Colonic mucosa (tissue), 4 donors: ENCODE results near the gene ABCA6. TPM values are rescaled to one million over a fixed set of nuclear protein-coding genes. Genes with fewer than 3 reads are reported as not detected.

Experiments used
- DNase-seq: peaks from one replicate; pipeline ENCODE4 v3.0.0-alpha.2; 2020
- H3K27ac ChIP-seq: fragments of 200-600 bp; one replicate; pipeline ENCODE4 v1.8.0; 2021
- H3K27me3 ChIP-seq: fragments of 200-600 bp; one replicate; pipeline ENCODE4 v1.8.0; 2021
- H3K36me3 ChIP-seq: fragments of 200-600 bp; one replicate; pipeline ENCODE4 v1.8.0; 2021
- H3K4me1 ChIP-seq: fragments of 200-600 bp; one replicate; pipeline ENCODE4 v1.8.0; 2021; ENCODE audit warnings: mild to moderate bottlenecking
- H3K4me3 ChIP-seq: fragments of 200-600 bp; one replicate; pipeline ENCODE4 v1.8.0; 2021
- H3K9ac ChIP-seq, 2 donors: one replicate each; pipeline ENCODE4 v1.7.0; 2013; ENCODE audit warnings: control low read depth in 2 of 2, low read depth in 2 of 2, low read length in 2 of 2
- H3K9me3 ChIP-seq: fragments of 200-600 bp; one replicate; pipeline ENCODE4 v1.8.0; 2021
- intact Hi-C: fragments of 100-400 bp; cut with DNase I; formaldehyde crosslinking; loops from one replicate; pipeline ENCODE4 v1.14.1; 2022
- total RNA-seq, 2 donors: library from RNA; stranded (reverse); fragmentation: NEBNext Ultra II Directional in 1 of 2; extraction: Animal tissue kit (Norgen Biotek cat#: 25700) in 1 of 2; gene quantifications; one replicate each; pipeline ENCODE4 v1.2.1, GENCODE V29; 2021
- TF ChIP-seq, protein P1 (sequence below): fragments of 200-600 bp; IDR thresholded peaks from one replicate; pipeline ENCODE4 v1.8.0; 2022; ENCODE audit warnings: antibody characterized with exemption, mild to moderate bottlenecking
- donor health status: healthy.
- donor health status: DM: no; HTN: no; CAD: no.
- donor health status: DM: no; HTN: no; CAD: no.

The ABCA6 gene
- total RNA-seq, 2 donors from 2014 or later = 2.1 to 5.9 TPM

DNA sequence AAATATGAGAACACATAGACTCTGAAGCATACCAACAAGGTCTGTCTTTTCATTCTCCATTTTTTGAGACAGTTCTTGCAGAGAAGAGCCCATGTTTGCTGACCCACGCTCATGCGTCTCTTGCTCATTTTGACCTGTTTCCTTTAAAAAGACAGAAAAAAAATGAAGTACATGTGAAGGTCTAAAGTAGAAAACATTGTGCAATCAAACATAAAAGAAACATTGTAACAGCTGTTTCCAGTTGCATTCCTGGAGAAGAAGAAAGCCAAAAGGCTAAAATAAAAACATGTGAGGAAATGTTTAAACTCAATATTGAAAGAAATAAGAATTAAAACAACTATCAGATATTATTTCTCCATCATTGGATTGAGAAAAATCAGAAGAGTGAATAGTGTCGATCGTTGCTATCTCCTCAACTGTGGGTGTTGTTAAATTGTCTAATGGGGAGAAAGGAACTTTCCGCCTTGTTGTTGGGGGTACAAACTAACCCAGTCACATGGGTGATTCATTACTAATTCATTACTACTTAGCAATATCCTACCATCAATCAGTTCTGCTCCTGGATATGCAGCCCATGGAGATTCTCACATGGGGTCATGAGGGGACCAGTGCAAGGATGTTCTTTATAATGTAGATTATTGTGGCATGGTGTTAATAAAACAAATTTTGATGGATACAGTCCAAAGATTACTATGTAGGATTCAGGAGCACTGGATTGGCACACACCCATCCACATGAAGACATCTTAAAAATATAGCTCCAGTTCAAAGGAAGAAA lies 90.5 kb downstream of the ABCA6 start:
- Histone ChIP-seq H3K27me3 (no peaks in the 10 kb centered on the region), H3K9me3 (no peaks in the 10 kb centered on the region), H3K27ac (no peak overlapping the region), H3K4me1 (no peaks in the 10 kb centered on the region), H3K36me3 (no peaks in the 10 kb centered on the region), H3K9ac (no peak overlapping the region), H3K4me3 (no peak overlapping the region)
- TF ChIP-seq, protein P1, sequence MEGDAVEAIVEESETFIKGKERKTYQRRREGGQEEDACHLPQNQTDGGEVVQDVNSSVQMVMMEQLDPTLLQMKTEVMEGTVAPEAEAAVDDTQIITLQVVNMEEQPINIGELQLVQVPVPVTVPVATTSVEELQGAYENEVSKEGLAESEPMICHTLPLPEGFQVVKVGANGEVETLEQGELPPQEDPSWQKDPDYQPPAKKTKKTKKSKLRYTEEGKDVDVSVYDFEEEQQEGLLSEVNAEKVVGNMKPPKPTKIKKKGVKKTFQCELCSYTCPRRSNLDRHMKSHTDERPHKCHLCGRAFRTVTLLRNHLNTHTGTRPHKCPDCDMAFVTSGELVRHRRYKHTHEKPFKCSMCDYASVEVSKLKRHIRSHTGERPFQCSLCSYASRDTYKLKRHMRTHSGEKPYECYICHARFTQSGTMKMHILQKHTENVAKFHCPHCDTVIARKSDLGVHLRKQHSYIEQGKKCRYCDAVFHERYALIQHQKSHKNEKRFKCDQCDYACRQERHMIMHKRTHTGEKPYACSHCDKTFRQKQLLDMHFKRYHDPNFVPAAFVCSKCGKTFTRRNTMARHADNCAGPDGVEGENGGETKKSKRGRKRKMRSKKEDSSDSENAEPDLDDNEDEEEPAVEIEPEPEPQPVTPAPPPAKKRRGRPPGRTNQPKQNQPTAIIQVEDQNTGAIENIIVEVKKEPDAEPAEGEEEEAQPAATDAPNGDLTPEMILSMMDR = no peak
- no peak for DNase-seq
- intact Hi-C loops = loop anchor here (10.0 kb wide), 1 partner anchor 276 kb away; no protein-coding TSS in a partner anchor

DNA sequence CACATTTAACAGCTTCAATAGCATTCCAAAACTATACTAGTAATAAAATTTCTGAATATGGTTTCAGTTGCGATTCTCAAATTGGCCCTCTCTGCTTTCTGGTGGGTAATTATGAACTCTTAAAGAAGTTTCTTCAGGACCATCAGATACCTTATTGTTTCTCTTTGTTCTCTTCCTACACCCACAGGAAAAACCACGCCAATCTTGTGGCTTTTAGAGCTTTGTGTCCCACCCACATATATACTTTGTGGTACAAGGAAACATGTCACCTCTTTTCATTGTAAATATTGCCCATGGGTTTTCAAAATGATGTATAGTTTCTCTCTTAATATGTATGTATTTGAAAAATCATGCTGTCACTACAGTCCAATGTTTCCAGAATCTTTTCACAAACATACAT lies 93.1 kb downstream of the ABCA6 start:
- TF ChIP-seq, protein P1 = no peak
- no peak overlapping the region for H3K9ac ChIP-seq
- no peak overlapping the region for H3K27ac ChIP-seq
- no peaks in the 10 kb centered on the region for H3K9me3 ChIP-seq
- no peaks in the 10 kb centered on the region for H3K36me3 ChIP-seq
- no peak overlapping the region for H3K4me3 ChIP-seq
- DNase-seq = no peak
- intact Hi-C loops = no loop called here
- no peaks in the 10 kb centered on the region for H3K4me1 ChIP-seq
- no peaks in the 10 kb centered on the region for H3K27me3 ChIP-seq

DNA sequence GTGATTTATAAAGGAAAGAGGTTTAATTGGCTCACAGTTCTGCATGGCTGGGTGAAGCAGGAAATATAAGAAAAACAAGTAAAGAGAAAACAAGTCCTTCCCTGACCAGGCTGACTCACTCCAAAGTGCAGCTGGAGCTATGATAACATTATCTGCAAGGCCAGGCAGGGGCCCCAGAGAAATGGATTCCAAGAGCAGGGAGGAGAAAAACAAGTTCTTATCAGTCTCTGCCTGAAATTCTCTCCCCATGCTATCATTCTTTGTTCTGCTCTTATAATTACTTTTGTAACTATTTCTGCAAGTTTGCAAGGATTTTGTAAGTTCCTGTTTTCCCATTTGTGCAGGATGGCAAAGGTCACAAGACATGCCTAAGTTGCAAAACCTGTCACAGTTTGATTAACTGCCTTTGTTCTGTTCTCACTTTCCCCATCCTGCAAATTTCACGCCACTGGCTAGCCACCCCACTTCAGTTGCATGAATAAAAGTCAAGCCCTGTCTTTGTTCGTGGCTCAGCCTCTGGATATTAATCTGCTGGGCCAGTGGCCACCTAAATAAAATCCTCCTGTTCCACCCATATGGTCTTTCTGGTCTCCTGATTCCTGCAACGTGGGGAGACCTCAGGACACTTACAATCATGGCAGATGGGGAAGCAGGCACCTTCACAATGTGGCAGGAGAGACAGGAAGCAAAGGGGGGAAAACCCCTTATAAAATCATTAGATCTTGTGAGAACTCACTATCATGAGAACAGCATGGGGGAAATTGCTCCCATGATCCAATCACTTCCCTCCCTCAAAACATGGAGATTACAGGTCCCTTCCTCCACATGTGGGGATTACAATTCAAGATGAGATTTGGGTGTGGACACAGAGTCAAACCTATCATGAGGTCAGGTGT lies 94.1 kb downstream of the ABCA6 start:
- intact Hi-C loops = no loop called here
- peaks cover 3% of the 10 kb centered on the region for H3K4me1 ChIP-seq
- H3K36me3 ChIP-seq = no peaks in the 10 kb centered on the region
- peak; percentile 71 for DNase-seq
- H3K9ac ChIP-seq = no peak overlapping the region
- peak overlapping the region; percentile 72 for H3K27ac ChIP-seq
- no peak overlapping the region for H3K4me3 ChIP-seq
- TF ChIP-seq, protein P1 = no peak
- no peaks in the 10 kb centered on the region for H3K27me3 ChIP-seq
- H3K9me3 ChIP-seq = no peaks in the 10 kb centered on the region

DNA sequence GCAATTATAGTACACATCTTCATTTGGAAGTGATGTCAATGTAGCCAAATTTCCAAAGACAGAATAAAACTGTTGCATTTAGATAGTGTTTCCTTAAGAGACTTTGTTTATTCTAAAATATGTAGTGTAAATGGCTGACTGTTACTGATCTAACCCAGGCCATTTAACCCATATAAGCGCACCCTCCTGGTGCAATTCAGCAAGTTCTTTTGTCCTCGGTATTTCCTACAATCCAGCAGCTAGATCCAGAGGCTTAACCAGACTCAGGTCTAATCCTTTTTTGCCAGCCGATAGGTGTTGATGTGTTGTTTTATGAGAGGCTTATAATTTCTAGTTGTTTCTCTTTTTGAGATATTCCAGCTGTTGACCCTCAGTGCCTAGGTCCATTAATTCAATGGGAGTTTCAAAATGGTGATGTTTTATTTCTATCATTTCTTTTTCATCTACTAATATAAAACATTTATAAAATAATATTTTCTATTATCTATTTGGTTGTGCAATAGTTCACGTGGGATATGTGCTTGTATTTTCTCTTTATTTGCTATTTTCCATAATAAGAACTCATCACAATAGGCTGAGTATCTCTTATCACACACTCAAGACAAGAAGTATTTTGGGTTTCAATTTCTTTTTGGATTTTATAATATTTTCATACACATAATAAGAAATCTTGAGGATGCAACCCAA lies 95.4 kb downstream of the ABCA6 start:
- TF ChIP-seq, protein P1 = no peak
- no peaks in the 10 kb centered on the region for H3K36me3 ChIP-seq
- H3K27me3 ChIP-seq = no peaks in the 10 kb centered on the region
- DNase-seq = no peak
- no peak overlapping the region for H3K9ac ChIP-seq
- H3K27ac ChIP-seq = no peak overlapping the region
- intact Hi-C loops = no loop called here
- no peak overlapping the region for H3K4me3 ChIP-seq
- peaks cover 3% of the 10 kb centered on the region for H3K4me1 ChIP-seq
- no peaks in the 10 kb centered on the region for H3K9me3 ChIP-seq

DNA sequence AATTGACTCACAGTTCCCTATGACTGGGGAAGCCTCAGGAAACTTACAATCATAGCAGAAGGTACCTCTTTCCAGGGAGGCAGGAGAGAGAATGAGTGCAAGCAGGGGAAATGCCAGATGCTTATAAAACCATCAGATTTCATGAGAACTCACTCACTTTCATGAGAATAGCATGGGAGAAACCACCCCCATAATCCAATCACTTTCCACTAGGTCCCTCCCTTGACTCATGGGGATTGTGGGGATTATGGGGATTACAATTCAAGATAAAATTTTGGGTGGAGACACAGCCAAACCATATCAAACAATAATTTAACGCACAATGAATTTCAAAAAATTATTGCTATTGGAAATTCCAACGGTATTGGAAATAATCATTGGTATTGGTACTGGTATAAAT lies 96.0 kb downstream of the ABCA6 start:
- no peaks in the 10 kb centered on the region for H3K27me3 ChIP-seq
- intact Hi-C loops = no loop called here
- TF ChIP-seq, protein P1 = no peak

More for the DNA sequence above, 96.0 kb downstream of the ABCA6 start:
- Histone ChIP-seq H3K4me1 (peaks cover 3% of the 10 kb centered on the region), H3K36me3 (no peaks in the 10 kb centered on the region), H3K4me3 (no peak overlapping the region), H3K9ac (no peak overlapping the region), H3K27ac (no peak overlapping the region), H3K9me3 (no peaks in the 10 kb centered on the region)
- DNase-seq = no peak
